ENCODE results near the gene FAM13C.

DNA sequence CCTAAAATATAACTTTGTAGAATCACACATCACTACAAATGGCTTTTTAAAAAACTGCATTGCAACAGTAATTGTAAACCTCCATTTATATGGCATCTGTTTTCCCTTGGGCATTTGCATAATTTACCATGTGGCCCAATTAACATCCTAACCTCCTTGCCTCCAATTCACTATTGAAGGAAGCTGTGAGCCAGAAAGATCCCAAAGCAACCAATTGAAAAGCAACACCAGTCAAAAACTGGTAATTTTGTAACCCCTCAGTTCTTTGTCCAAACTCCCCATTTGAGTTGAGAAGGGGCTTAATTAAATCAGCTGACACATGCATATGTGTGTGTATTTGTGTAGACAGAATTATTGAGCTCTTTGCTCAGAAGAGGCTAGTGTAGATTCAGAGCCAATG lies 90.3 kb downstream of the FAM13C start:
- TF ChIP-seq, protein P1, sequence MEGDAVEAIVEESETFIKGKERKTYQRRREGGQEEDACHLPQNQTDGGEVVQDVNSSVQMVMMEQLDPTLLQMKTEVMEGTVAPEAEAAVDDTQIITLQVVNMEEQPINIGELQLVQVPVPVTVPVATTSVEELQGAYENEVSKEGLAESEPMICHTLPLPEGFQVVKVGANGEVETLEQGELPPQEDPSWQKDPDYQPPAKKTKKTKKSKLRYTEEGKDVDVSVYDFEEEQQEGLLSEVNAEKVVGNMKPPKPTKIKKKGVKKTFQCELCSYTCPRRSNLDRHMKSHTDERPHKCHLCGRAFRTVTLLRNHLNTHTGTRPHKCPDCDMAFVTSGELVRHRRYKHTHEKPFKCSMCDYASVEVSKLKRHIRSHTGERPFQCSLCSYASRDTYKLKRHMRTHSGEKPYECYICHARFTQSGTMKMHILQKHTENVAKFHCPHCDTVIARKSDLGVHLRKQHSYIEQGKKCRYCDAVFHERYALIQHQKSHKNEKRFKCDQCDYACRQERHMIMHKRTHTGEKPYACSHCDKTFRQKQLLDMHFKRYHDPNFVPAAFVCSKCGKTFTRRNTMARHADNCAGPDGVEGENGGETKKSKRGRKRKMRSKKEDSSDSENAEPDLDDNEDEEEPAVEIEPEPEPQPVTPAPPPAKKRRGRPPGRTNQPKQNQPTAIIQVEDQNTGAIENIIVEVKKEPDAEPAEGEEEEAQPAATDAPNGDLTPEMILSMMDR (IDR thresholded peaks at IDR 0.05) = no peak
- no peak for TF ChIP-seq POLR2A (IDR thresholded peaks at IDR 0.05)

Data from Peyer's patch (tissue), 4 donors.